ENCODE results near the gene TEPSIN. TPM values are rescaled to one million over a fixed set of nuclear protein-coding genes. Genes with fewer than 3 reads are reported as not detected.

TEPSIN gene
- total and polyA plus RNA-seq, 2 of the 8 experiments (the other 6 are each of a cell fraction or from before 2014, with no cell fraction given) = 22.9 to 28.0 TPM

DNA sequence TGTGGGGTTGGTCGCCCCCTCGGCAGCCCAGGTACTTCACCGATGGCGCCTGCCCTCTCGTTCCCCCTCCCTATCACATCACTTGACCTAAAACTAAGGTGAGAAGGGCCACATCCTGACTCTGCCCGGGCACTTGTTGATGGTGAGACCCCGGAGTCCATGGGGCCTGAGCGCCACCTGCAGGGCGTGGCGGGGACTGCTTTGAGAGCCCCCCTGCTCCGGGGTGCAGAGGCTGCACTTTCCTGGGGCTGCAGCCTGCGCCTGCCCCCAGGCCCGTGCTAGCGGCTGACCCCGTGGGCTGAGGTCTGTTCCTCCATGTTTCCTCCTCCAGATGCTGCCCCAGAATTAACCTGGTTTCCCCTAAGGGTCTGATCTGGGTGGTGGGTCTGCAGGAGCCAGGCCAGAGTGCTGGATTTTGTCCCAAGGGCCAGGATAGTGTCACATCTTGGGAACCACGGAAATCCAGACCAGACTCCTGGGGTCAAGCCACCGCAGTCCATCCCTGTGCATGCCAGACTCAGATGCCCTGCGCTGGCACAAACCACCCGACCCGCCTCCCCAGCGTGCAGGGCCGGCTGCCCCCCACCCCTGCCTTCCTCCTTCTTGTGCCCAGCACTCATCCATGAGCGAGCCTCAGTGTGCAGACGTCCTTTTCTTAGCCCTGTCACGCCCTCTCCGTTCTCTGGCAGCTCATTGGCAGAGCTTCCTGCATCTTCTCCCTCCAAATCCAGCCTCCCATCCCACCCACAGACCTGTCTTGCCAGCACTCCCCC lies 3.0 kb upstream of the TEPSIN start (continued):
- TF ChIP-seq EP300 (IDR thresholded peaks at IDR 0.05; ENCODE audit: borderline replicate concordance in 1 of 2, low read depth in 2 of 2, low read length in 2 of 2) (peak in 1 of 2 experiments; percentile 28; a peak in 1 of 3 replicates), CTBP2 (IDR thresholded peaks at IDR 0.05; ENCODE audit: borderline replicate concordance, insufficient read depth, insufficient read length, low read length) (no peak), BCL11A (IDR thresholded peaks at IDR 0.05; ENCODE audit: low read depth in 2 of 2, low read length in 2 of 2) (no peak), GTF2F1 (IDR thresholded peaks at IDR 0.05; ENCODE audit: borderline replicate concordance, low read depth, low read length) (no peak), RFX5 (IDR thresholded peaks at IDR 0.05; ENCODE audit: borderline replicate concordance, low read depth, low read length) (no peak), TAF1 (IDR thresholded peaks at IDR 0.05; ENCODE audit: low read depth, low read length) (0 out of 2 replicates have a peak, but pooled peaks have one; percentile 39), RXRA (IDR thresholded peaks at IDR 0.05; ENCODE audit: insufficient read depth, low read depth, low read length) (no peak), HDAC2 (IDR thresholded peaks at IDR 0.05; ENCODE audit: borderline replicate concordance in 1 of 2, low read depth in 2 of 2, low read length in 2 of 2) (no peak), CEBPB (IDR thresholded peaks at IDR 0.05; ENCODE audit: low read depth, low read length) (no peak), SIX5 (IDR thresholded peaks at IDR 0.05; ENCODE audit: low read depth, low read length) (no peak), TCF12 (IDR thresholded peaks at IDR 0.05; ENCODE audit: low read depth, low read length) (no peak), ASH2L (IDR thresholded peaks at IDR 0.05; ENCODE audit: low read length) (no peak), POU5F1 (IDR thresholded peaks at IDR 0.05; ENCODE audit: low read depth, low read length) (no peak), BRCA1 (IDR thresholded peaks at IDR 0.05; ENCODE audit: low read depth, low read length) (no peak), CHD1 (IDR thresholded peaks at IDR 0.05; ENCODE audit: low read depth, low read length) (no peak), CREB1 (IDR thresholded peaks at IDR 0.05) (no peak), SUZ12 (IDR thresholded peaks at IDR 0.05; ENCODE audit: low read length) (no peak), ZNF274 (IDR thresholded peaks at IDR 0.05; ENCODE audit: borderline replicate concordance, extremely low read depth, low read length) (no peak), RNF2 (IDR thresholded peaks at IDR 0.05; ENCODE audit: borderline replicate concordance, low read depth, low read length, missing control alignments, poor library complexity, severe bottlenecking) (no peak), TBP (IDR thresholded peaks at IDR 0.05; ENCODE audit: low read depth, low read length) (no peak)
- TF ChIP-seq, protein P1, sequence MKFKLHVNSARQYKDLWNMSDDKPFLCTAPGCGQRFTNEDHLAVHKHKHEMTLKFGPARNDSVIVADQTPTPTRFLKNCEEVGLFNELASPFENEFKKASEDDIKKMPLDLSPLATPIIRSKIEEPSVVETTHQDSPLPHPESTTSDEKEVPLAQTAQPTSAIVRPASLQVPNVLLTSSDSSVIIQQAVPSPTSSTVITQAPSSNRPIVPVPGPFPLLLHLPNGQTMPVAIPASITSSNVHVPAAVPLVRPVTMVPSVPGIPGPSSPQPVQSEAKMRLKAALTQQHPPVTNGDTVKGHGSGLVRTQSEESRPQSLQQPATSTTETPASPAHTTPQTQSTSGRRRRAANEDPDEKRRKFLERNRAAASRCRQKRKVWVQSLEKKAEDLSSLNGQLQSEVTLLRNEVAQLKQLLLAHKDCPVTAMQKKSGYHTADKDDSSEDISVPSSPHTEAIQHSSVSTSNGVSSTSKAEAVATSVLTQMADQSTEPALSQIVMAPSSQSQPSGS (IDR thresholded peaks at IDR 0.05; ENCODE audit: low read length) = no peak
- TF ChIP-seq, protein P2, sequence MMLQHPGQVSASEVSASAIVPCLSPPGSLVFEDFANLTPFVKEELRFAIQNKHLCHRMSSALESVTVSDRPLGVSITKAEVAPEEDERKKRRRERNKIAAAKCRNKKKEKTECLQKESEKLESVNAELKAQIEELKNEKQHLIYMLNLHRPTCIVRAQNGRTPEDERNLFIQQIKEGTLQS (IDR thresholded peaks at IDR 0.05; ENCODE audit: insufficient read depth, low read depth, low read length) = no peak

Measured in H1 (cell line).